Transverse colon (tissue), 4 donors: ENCODE measurements around the gene PTER. TPM values are rescaled to one million over a fixed set of nuclear protein-coding genes. Genes with fewer than 3 reads are reported as not detected.

ENCODE experiments used
- DNase-seq: peaks from one replicate; pipeline ENCODE4 v3.0.0-alpha.2; 2019
- H3K27ac ChIP-seq, 4 donors: fragments of 200-600 bp; sonication (generic); 2 replicates each; pipeline ENCODE4 v1.5.1; 2016 to 2018; ENCODE audit warnings: inconsistent platforms in 4 of 4
- H3K27me3 ChIP-seq: fragments of 200-600 bp; sonication (generic); 2 replicates; pipeline ENCODE4 v1.5.1; 2017; ENCODE audit warnings: inconsistent platforms
- H3K36me3 ChIP-seq, 4 donors: fragments of 200-600 bp; sonication (generic); 2 replicates each; pipeline ENCODE4 v1.5.1; 2017 to 2019; ENCODE audit warnings: inconsistent platforms in 4 of 4
- H3K4me1 ChIP-seq, 4 donors: fragments of 200-600 bp; sonication (generic); 2 replicates each; pipeline ENCODE4 v1.5.1; 2017 to 2020; ENCODE audit warnings: inconsistent platforms in 4 of 4
- H3K4me3 ChIP-seq, 4 donors: fragments of 200-600 bp; sonication (generic); 1 replicate in 1 of 4; 2 replicates in 3 of 4; pipeline versions ENCODE4 v1.5.1 to v1.6.1; 2017 to 2019; ENCODE audit warnings: inconsistent platforms in 4 of 4
- H3K9me3 ChIP-seq, 2 donors: fragments of 200-600 bp; sonication (generic); 2 replicates each; pipeline ENCODE4 v1.5.1; 2017 to 2019; ENCODE audit warnings: inconsistent platforms in 2 of 2
- CTCF ChIP-seq, 5 experiments: fragments of 200-600 bp in 3 of 5; fragments of 450-650 bp in 2 of 5; sonication (generic) in 3 of 5; IDR thresholded peaks; 1 replicate in 2 of 5; 2 replicates in 3 of 5; pipeline ENCODE4 v1.5.1; 2016 to 2017; ENCODE audit warnings: antibody characterized with exemption in 5 of 5, inconsistent platforms in 3 of 5, mild to moderate bottlenecking in 2 of 5, moderate library complexity in 1 of 5
- EP300 ChIP-seq: sonication (generic); formaldehyde crosslinking; IDR thresholded peaks from one replicate; pipeline ENCODE4 v1.6.1; 2017; ENCODE audit warnings: antibody characterized with exemption, low read depth
- POLR2A ChIP-seq: fragments of 450-650 bp; IDR thresholded peaks from one replicate; pipeline ENCODE4 v1.6.1; 2016; ENCODE audit warnings: antibody characterized with exemption, mild to moderate bottlenecking, moderate library complexity
- POLR2AphosphoS5 ChIP-seq, 3 donors: sonication (generic); formaldehyde crosslinking; IDR thresholded peaks; one replicate each; pipeline ENCODE4 v1.6.1; 2016; ENCODE audit warnings: antibody characterized with exemption in 3 of 3
- WGBS, 2 donors: methylation state at CpG; one replicate each; pipeline ENCODE4 v1.1.5; 2018; ENCODE audit warnings: low coverage in 1 of 2; 5-methylcytosine and 5-hydroxymethylcytosine counted together
- in situ Hi-C, 4 donors: fragments of 200-750 bp; cut with MboI; loops; one replicate each; pipeline versions ENCODE4 v1.15.0 to v1.15.1; 2017; ENCODE audit warnings: low sequenced_read_pairs in 3 of 4, low pct_ligation_motif_present in 1 of 4, low pct_unique_long_range_greater_than_20kb in 1 of 4
- intact Hi-C: fragments of 100-400 bp; cut with DNase I; formaldehyde crosslinking; loops from one replicate; pipeline ENCODE4 v1.15.1; 2023; ENCODE audit warnings: low total_unique reads
- total RNA-seq, 4 donors: library from RNA; depleted of rRNA; stranded (reverse); fragments of >200 nt; gene quantifications; one replicate each; pipeline ENCODE4 v1.1.0, GENCODE V29; 2016

The PTER gene
- total RNA-seq, 4 donors from 2014 or later = 14.3 to 23.2 (median 19.1) TPM

- no peak overlapping the region for H3K4me3 ChIP-seq
Observed at GRCh38 chr10:16472828-16473227, 36.0 kb downstream of the PTER start.

GRCh38 chr10:16477757-16478156 lies 40.9 kb downstream of the PTER start:
- Histone ChIP-seq H3K27ac (no peak overlapping the region), H3K27me3 (no peaks in the 10 kb centered on the region), H3K36me3 (no peaks in the 10 kb centered on the region), H3K4me3 (no peak overlapping the region), H3K9me3 (no peaks in the 10 kb centered on the region), H3K4me1 (no peaks in the 10 kb centered on the region)
- intact Hi-C loops (no loop called here), in situ Hi-C loops (no loop called here)
- DNase-seq = no peak
- TF ChIP-seq POLR2AphosphoS5 (IDR thresholded peaks at IDR 0.05) = no peak
- TF ChIP-seq CTCF (IDR thresholded peaks at IDR 0.05) = no peak
- no peak for TF ChIP-seq EP300
- no peak for TF ChIP-seq POLR2A
- 79 to 86% methylated on average over 1 of the region's 1 CpG for WGBS, 2 donors

More at GRCh38 chr10:16472828-16473227, 36.0 kb downstream of the PTER start:
- no peaks in the 10 kb centered on the region for H3K9me3 ChIP-seq
- in situ Hi-C loops = no loop called here
- no peak for DNase-seq
- no peaks in the 10 kb centered on the region for H3K4me1 ChIP-seq
- no peaks in the 10 kb centered on the region for H3K27me3 ChIP-seq
- no peak for TF ChIP-seq CTCF (IDR thresholded peaks at IDR 0.05)
- no peak for TF ChIP-seq POLR2A
- no peak for TF ChIP-seq EP300
- no peak for TF ChIP-seq POLR2AphosphoS5 (IDR thresholded peaks at IDR 0.05)
- intact Hi-C loops = no loop called here
- 86 to 88% methylated on average over 3 of the region's 3 CpGs for WGBS, 2 donors
- no peaks in the 10 kb centered on the region for H3K36me3 ChIP-seq
- H3K27ac ChIP-seq = no peak overlapping the region

- intact Hi-C loops = no loop called here
- no peak for TF ChIP-seq CTCF (IDR thresholded peaks at IDR 0.05)
- no peak for TF ChIP-seq POLR2A
- TF ChIP-seq POLR2AphosphoS5 (IDR thresholded peaks at IDR 0.05) = no peak
- no peak for TF ChIP-seq EP300
- 89 to 90% methylated on average over 3 to 4 of the region's 4 CpGs for WGBS, 2 donors
Observed at GRCh38 chr10:16478801-16479200, 42.0 kb downstream of the PTER start.

GRCh38 chr10:16481052-16481728 lies 44.4 kb downstream of the PTER start:
- Histone ChIP-seq H3K27me3 (no peaks in the 10 kb centered on the region), H3K36me3 (no peaks in the 10 kb centered on the region), H3K27ac (no peak overlapping the region), H3K9me3 (no peaks in the 10 kb centered on the region), H3K4me1 (no peaks in the 10 kb centered on the region), H3K4me3 (no peak overlapping the region)
- DNase-seq = no peak
- TF ChIP-seq CTCF (IDR thresholded peaks at IDR 0.05) (no peak), EP300 (no peak), POLR2A (no peak), POLR2AphosphoS5 (IDR thresholded peaks at IDR 0.05) (no peak)
- intact Hi-C loops = no loop called here
- in situ Hi-C loops = no loop called here
- 78 to 80% methylated on average over 1 to 5 of the region's 5 CpGs for WGBS, 2 donors

More at GRCh38 chr10:16478801-16479200, 42.0 kb downstream of the PTER start:
- no peaks in the 10 kb centered on the region for H3K27me3 ChIP-seq
- H3K4me1 ChIP-seq = no peaks in the 10 kb centered on the region
- H3K4me3 ChIP-seq = no peak overlapping the region
- no peaks in the 10 kb centered on the region for H3K36me3 ChIP-seq
- no peaks in the 10 kb centered on the region for H3K9me3 ChIP-seq
- no peak overlapping the region for H3K27ac ChIP-seq
- in situ Hi-C loops = no loop called here
- no peak for DNase-seq
